Esophagus muscularis mucosa (tissue), 3 donors: ENCODE data around the gene HRH2.

Experiments
- POLR2A ChIP-seq: fragments of 450-650 bp; IDR thresholded peaks from one replicate; pipeline ENCODE4 v1.6.1; 2017; ENCODE audit warnings: antibody characterized with exemption, moderate library complexity, mild to moderate bottlenecking, low read depth
- TF ChIP-seq, protein P1 (sequence below), 3 experiments: fragments of 200-600 bp in 2 of 3; fragments of 450-650 bp in 1 of 3; sonication (generic) in 2 of 3; IDR thresholded peaks; one replicate each; pipeline ENCODE4 v1.5.1; 2017 to 2019; ENCODE audit warnings: antibody characterized with exemption in 3 of 3, mild to moderate bottlenecking in 2 of 3, moderate library complexity in 1 of 3

DNA sequence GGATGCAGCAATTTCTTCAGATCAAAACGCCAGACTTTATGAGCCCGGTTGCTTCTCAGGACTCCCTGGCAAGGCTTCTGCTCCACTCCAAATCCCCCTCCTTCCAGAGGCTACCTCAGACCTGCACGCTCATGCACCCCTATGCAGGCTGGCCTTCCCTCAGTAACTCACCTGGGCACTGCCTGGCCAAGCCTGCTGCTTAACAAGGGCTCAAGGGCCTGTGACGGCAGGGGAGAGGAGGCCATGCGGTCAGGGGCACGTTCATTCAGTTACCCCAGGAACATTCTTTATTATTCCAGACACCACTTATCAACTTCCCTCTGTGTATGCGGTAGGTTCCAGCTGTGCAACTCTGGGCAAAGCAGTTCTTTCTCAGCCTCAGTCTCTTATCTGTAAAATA is 79.6 kb downstream of the HRH2 start:
- TF ChIP-seq, protein P1, sequence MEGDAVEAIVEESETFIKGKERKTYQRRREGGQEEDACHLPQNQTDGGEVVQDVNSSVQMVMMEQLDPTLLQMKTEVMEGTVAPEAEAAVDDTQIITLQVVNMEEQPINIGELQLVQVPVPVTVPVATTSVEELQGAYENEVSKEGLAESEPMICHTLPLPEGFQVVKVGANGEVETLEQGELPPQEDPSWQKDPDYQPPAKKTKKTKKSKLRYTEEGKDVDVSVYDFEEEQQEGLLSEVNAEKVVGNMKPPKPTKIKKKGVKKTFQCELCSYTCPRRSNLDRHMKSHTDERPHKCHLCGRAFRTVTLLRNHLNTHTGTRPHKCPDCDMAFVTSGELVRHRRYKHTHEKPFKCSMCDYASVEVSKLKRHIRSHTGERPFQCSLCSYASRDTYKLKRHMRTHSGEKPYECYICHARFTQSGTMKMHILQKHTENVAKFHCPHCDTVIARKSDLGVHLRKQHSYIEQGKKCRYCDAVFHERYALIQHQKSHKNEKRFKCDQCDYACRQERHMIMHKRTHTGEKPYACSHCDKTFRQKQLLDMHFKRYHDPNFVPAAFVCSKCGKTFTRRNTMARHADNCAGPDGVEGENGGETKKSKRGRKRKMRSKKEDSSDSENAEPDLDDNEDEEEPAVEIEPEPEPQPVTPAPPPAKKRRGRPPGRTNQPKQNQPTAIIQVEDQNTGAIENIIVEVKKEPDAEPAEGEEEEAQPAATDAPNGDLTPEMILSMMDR (IDR thresholded peaks at IDR 0.05), result no peak
- no peak for TF ChIP-seq POLR2A
